Transverse colon (tissue), 4 donors: ENCODE measurements around the gene C20orf173. TPM values are rescaled to one million over a fixed set of nuclear protein-coding genes. Genes with fewer than 3 reads are reported as not detected.

Source experiments
- DNase-seq: peaks from one replicate; pipeline ENCODE4 v3.0.0-alpha.2; 2019
- H3K27ac ChIP-seq, 4 donors: fragments of 200-600 bp; sonication (generic); 2 replicates each; pipeline ENCODE4 v1.5.1; 2016 to 2018; ENCODE audit warnings: inconsistent platforms in 4 of 4
- H3K27me3 ChIP-seq: fragments of 200-600 bp; sonication (generic); 2 replicates; pipeline ENCODE4 v1.5.1; 2017; ENCODE audit warnings: inconsistent platforms
- H3K36me3 ChIP-seq, 4 donors: fragments of 200-600 bp; sonication (generic); 2 replicates each; pipeline ENCODE4 v1.5.1; 2017 to 2019; ENCODE audit warnings: inconsistent platforms in 4 of 4
- H3K4me1 ChIP-seq, 4 donors: fragments of 200-600 bp; sonication (generic); 2 replicates each; pipeline ENCODE4 v1.5.1; 2017 to 2020; ENCODE audit warnings: inconsistent platforms in 4 of 4
- H3K4me3 ChIP-seq, 4 donors: fragments of 200-600 bp; sonication (generic); 1 replicate in 1 of 4; 2 replicates in 3 of 4; pipeline versions ENCODE4 v1.5.1 to v1.6.1; 2017 to 2019; ENCODE audit warnings: inconsistent platforms in 4 of 4
- H3K9me3 ChIP-seq, 2 donors: fragments of 200-600 bp; sonication (generic); 2 replicates each; pipeline ENCODE4 v1.5.1; 2017 to 2019; ENCODE audit warnings: inconsistent platforms in 2 of 2
- EP300 ChIP-seq: sonication (generic); formaldehyde crosslinking; IDR thresholded peaks from one replicate; pipeline ENCODE4 v1.6.1; 2017; ENCODE audit warnings: antibody characterized with exemption, low read depth
- POLR2A ChIP-seq: fragments of 450-650 bp; IDR thresholded peaks from one replicate; pipeline ENCODE4 v1.6.1; 2016; ENCODE audit warnings: antibody characterized with exemption, mild to moderate bottlenecking, moderate library complexity
- POLR2AphosphoS5 ChIP-seq, 3 donors: sonication (generic); formaldehyde crosslinking; IDR thresholded peaks; one replicate each; pipeline ENCODE4 v1.6.1; 2016; ENCODE audit warnings: antibody characterized with exemption in 3 of 3
- whole genome bisulfite sequencing, 2 donors: methylation state at CpG; one replicate each; pipeline ENCODE4 v1.1.5; 2018; ENCODE audit warnings: low coverage in 1 of 2; 5-methylcytosine and 5-hydroxymethylcytosine counted together
- in situ Hi-C, 4 donors: fragments of 200-750 bp; cut with MboI; loops; one replicate each; pipeline versions ENCODE4 v1.15.0 to v1.15.1; 2017; ENCODE audit warnings: low sequenced_read_pairs in 3 of 4, low pct_ligation_motif_present in 1 of 4, low pct_unique_long_range_greater_than_20kb in 1 of 4
- intact Hi-C: fragments of 100-400 bp; cut with DNase I; formaldehyde crosslinking; loops from one replicate; pipeline ENCODE4 v1.15.1; 2023; ENCODE audit warnings: low total_unique reads
- total RNA-seq, 4 donors: library from RNA; depleted of rRNA; stranded (reverse); fragments of >200 nt; gene quantifications; one replicate each; pipeline ENCODE4 v1.1.0, GENCODE V29; 2016
- TF ChIP-seq, protein P1 (sequence below), 5 experiments: fragments of 200-600 bp in 3 of 5; fragments of 450-650 bp in 2 of 5; sonication (generic) in 3 of 5; IDR thresholded peaks; 1 replicate in 2 of 5; 2 replicates in 3 of 5; pipeline ENCODE4 v1.5.1; 2016 to 2017; ENCODE audit warnings: antibody characterized with exemption in 5 of 5, inconsistent platforms in 3 of 5, mild to moderate bottlenecking in 2 of 5, moderate library complexity in 1 of 5

C20orf173 gene
- total RNA-seq, 4 donors from 2014 or later: not detected

DNA sequence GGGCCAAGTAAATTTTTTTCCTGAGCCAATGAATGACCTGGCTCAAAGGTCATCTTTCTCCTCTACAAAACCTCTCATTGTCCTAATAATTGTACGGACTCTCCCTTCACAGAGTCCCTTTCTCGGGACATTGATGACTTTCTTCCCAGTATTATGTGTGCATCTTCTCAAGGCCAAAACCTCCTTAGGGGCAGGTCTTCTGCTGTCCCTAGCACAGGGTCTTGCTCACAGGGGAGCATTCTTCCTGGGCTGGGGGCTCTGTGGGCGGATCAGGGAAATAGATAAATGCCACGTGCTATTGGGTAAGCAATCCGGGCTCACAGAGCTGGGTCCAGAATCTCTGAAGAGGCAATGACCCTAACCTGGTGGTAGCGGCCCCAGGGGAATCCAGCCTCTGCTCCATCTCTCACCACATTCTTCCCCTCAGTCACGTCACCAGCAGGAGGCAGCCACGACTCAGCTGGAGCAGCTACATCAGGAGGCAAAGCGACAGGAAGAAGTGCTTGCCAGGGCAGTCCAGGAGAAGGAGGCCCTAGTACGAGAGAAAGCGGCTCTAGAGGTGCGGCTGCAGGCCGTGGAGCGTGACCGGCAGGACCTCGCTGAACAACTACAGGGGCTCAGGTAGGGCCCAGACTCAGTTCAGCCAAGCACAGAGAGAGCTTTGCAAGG, 50.5 kb downstream of the C20orf173 start:
- Histone ChIP-seq H3K4me1 (no peaks in the 10 kb centered on the region), H3K9me3 (no peaks in the 10 kb centered on the region), H3K4me3 (no peak overlapping the region), H3K27me3 (no peaks in the 10 kb centered on the region), H3K36me3 (peaks cover 0 to 50% (median 25%) of the 10 kb centered on the region in 4 donors), H3K27ac (no peak overlapping the region)
- TF ChIP-seq POLR2AphosphoS5 (IDR thresholded peaks at IDR 0.05) (no peak), EP300 (no peak), POLR2A (no peak)
- TF ChIP-seq, protein P1, sequence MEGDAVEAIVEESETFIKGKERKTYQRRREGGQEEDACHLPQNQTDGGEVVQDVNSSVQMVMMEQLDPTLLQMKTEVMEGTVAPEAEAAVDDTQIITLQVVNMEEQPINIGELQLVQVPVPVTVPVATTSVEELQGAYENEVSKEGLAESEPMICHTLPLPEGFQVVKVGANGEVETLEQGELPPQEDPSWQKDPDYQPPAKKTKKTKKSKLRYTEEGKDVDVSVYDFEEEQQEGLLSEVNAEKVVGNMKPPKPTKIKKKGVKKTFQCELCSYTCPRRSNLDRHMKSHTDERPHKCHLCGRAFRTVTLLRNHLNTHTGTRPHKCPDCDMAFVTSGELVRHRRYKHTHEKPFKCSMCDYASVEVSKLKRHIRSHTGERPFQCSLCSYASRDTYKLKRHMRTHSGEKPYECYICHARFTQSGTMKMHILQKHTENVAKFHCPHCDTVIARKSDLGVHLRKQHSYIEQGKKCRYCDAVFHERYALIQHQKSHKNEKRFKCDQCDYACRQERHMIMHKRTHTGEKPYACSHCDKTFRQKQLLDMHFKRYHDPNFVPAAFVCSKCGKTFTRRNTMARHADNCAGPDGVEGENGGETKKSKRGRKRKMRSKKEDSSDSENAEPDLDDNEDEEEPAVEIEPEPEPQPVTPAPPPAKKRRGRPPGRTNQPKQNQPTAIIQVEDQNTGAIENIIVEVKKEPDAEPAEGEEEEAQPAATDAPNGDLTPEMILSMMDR (IDR thresholded peaks at IDR 0.05): no peak
- peak; percentile 24 for DNase-seq
- in situ Hi-C loops (loop anchor here in 1 of 4 donors (25.0 kb wide), 1 partner anchor 408 kb away; no protein-coding TSS in a partner anchor), intact Hi-C loops (no loop called here)
- 88 to 89% methylated on average over 5 to 16 of the region's 16 CpGs for WGBS, 2 donors

Other genes with a start within 250 kb of the C20orf173 start
- 100 to 1,000 TPM in 2 of 4 donors, 10 to 100 TPM in 2; 54.9 to 168 (median 100) TPM for gene EIF6, start 244.9 kb downstream of the C20orf173 start, total RNA-seq
- gene FAM83C, start 237.2 kb downstream of the C20orf173 start, total RNA-seq: under 1 TPM in 1 of 4 donors, not detected in 3; 0.14 TPM
- 10 to 100 TPM; 24.7 to 70.8 (median 44.5) TPM for gene UQCC1, start 117.7 kb downstream of the C20orf173 start, total RNA-seq
- gene GDF5, start 91.4 kb downstream of the C20orf173 start, total RNA-seq: 1 to 10 TPM in 1 of 4 donors, under 1 TPM in 2, not detected in 1; 0.32 to 2.2 (median 0.40) TPM
- 10 to 100 TPM; 22.8 to 38.6 (median 28.7) TPM for gene CEP250, start 74.1 kb downstream of the C20orf173 start, total RNA-seq
- gene ERGIC3, start 12.4 kb upstream of the C20orf173 start, total RNA-seq: 100 to 1,000 TPM; 115 to 398 (median 237) TPM
- 10 to 100 TPM in 1 of 4 donors, 1 to 10 TPM in 1, not detected in 2; 3.3 to 17.5 TPM for gene SPAG4, start 86.2 kb upstream of the C20orf173 start, total RNA-seq
- 100 to 1,000 TPM in 3 of 4 donors, 10 to 100 TPM in 1; 67.7 to 225 (median 132) TPM for gene CPNE1, start 135.2 kb upstream of the C20orf173 start, total RNA-seq
- 10 to 100 TPM; 24.7 to 33.8 (median 29.3) TPM for gene RBM12, start 135.2 kb upstream of the C20orf173 start, total RNA-seq
- gene NFS1, start 169.7 kb upstream of the C20orf173 start, total RNA-seq: 10 to 100 TPM; 28.4 to 54.1 (median 42.0) TPM
- gene ROMO1, start 169.8 kb upstream of the C20orf173 start, total RNA-seq: 100 to 1,000 TPM; 114 to 416 (median 182) TPM
- gene RBM39, start 212.6 kb upstream of the C20orf173 start, total RNA-seq: 100 to 1,000 TPM; 264 to 721 (median 416) TPM
- gene PHF20, start 242.4 kb upstream of the C20orf173 start, total RNA-seq: 10 to 100 TPM; 20.6 to 88.6 (median 43.1) TPM